OCI-LY3 (cell line): ENCODE results near the gene BCL2L12.

Experiments used
- EZH2phosphoT487 ChIP-seq: fragments of 200-600 bp; shearing (Covaris generic); IDR thresholded peaks from 2 replicates; pipeline ENCODE4 v1.6.1; 2018; ENCODE audit warnings: antibody characterized with exemption, mixed run types, low read depth
- TF ChIP-seq, protein P1 (sequence below): fragments of 200-600, 300-600 bp; sonication (generic); IDR thresholded peaks from 2 replicates; pipeline ENCODE4 v1.5.1; 2014; ENCODE audit warnings: antibody characterized with exemption, low read length, low read depth

DNA sequence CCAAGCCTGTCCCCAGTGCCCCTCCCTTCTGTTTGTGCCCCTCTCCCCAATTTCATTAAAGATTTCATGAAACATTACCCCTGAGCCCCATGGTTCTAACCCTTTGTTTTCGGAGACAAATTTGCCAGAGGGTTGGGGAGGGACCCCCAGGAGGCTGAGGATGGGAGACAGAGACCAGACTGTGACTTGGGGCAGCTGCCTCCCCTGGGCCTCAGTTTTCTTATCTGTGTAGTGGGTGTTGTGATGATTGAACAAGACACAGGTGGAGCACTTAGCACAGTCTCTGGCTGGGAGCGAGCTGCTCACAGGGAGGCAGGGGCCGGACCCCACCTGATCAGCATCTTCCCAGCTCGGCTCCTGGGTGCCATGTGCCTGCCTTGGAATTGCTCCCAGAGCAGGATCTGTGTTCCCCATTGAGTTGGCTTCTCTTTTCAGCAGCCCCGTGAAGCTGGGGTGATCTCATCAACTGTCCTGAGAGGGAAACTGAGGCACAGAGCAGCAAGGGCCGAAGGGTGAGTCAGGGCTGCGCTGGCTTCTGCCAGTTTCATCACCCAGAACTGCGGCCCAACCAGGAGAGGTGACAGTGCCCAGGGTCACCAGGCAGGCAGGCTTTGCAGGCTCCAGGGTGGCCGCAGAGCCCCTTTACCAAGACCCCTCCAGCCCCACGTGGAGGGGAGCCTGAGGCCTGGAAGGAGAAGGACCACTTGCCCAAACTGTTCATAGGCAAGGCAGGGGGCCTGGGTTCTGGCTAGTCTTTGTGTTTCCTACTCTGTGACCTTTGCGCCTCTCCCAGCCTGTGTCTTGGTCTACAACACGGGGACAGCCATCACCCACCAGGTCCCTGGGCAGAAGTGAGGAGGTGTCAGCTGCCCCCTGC lies 6.9 kb upstream of the BCL2L12 start:
- TF ChIP-seq, protein P1, sequence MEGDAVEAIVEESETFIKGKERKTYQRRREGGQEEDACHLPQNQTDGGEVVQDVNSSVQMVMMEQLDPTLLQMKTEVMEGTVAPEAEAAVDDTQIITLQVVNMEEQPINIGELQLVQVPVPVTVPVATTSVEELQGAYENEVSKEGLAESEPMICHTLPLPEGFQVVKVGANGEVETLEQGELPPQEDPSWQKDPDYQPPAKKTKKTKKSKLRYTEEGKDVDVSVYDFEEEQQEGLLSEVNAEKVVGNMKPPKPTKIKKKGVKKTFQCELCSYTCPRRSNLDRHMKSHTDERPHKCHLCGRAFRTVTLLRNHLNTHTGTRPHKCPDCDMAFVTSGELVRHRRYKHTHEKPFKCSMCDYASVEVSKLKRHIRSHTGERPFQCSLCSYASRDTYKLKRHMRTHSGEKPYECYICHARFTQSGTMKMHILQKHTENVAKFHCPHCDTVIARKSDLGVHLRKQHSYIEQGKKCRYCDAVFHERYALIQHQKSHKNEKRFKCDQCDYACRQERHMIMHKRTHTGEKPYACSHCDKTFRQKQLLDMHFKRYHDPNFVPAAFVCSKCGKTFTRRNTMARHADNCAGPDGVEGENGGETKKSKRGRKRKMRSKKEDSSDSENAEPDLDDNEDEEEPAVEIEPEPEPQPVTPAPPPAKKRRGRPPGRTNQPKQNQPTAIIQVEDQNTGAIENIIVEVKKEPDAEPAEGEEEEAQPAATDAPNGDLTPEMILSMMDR, result no peak
- TF ChIP-seq EZH2phosphoT487, result no peak
